H1 (cell line): ENCODE measurements around the gene BCKDHA.
"Not testable (repeated sequence)": the region's sequence is repeated elsewhere in the genome, so short reads cannot be mapped to it uniquely, and the experiment has no call there.

Experiments
- YY1 ChIP-seq: IDR thresholded peaks from 2 replicates; pipeline ENCODE4 v1.6.1; 2011; ENCODE audit warnings: low read depth, mild to moderate bottlenecking, low read length
- TF ChIP-seq, protein P1 (sequence below), 3 experiments: IDR thresholded peaks; 1 replicate in 2 of 3; 2 replicates in 1 of 3; pipeline versions ENCODE4 v1.5.1 to v1.6.1; 2011; ENCODE audit warnings: low read length in 3 of 3, mild to moderate bottlenecking in 3 of 3, inconsistent platforms in 2 of 3, low read depth in 1 of 3, moderate library complexity in 1 of 3; ENCODE audit not compliant: insufficient read depth in 1 of 3; ENCODE audit errors: control extremely low read depth in 1 of 3

DNA sequence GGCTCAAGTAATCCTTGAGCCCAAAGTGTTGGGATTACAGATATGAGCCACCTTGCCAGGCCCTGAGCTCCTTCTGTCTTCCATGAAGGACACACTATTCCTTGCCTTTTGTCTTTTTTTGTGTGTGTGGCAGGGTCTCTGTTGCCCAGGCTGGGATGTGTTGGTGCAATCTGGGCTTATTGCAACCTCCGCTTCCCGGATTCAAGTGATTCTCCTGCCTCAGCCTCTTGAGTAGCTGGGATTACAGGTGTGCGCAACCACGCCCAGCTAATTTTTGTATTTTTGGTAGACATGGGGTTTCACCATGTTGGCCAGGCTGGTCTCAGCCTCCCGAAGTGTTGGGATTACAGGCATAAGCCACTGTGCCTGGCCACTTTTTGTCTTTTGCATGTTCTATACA lies 11.2 kb downstream of the BCKDHA start:
- TF ChIP-seq, protein P1, sequence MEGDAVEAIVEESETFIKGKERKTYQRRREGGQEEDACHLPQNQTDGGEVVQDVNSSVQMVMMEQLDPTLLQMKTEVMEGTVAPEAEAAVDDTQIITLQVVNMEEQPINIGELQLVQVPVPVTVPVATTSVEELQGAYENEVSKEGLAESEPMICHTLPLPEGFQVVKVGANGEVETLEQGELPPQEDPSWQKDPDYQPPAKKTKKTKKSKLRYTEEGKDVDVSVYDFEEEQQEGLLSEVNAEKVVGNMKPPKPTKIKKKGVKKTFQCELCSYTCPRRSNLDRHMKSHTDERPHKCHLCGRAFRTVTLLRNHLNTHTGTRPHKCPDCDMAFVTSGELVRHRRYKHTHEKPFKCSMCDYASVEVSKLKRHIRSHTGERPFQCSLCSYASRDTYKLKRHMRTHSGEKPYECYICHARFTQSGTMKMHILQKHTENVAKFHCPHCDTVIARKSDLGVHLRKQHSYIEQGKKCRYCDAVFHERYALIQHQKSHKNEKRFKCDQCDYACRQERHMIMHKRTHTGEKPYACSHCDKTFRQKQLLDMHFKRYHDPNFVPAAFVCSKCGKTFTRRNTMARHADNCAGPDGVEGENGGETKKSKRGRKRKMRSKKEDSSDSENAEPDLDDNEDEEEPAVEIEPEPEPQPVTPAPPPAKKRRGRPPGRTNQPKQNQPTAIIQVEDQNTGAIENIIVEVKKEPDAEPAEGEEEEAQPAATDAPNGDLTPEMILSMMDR (IDR thresholded peaks at IDR 0.05; ENCODE audit: control extremely low read depth in 1 of 3, insufficient read depth in 1 of 3, low read depth in 1 of 3, low read length in 3 of 3) = not testable (repeated sequence)
- not testable (repeated sequence) for TF ChIP-seq YY1
